AG04450 (cell line): Measurements from ENCODE around the gene WDR33. TPM values are rescaled to one million over a fixed set of nuclear protein-coding genes. Genes with fewer than 3 reads are reported as not detected.

Source experiments
- CTCF ChIA-PET: fragments of 300-600, 350-600 bp; formaldehyde crosslinking; extraction: SDS; loops from one replicate; lab custom pipeline; 2022; ENCODE audit warnings: antibody characterized with exemption, inconsistent platforms; lab: Charles Lee
- POLR2A ChIA-PET: fragments of 350-600 bp; formaldehyde crosslinking; extraction: SDS; loops from one replicate; lab custom pipeline; 2021; ENCODE audit warnings: antibody characterized with exemption, inconsistent platforms; lab: Yijun Ruan, JAX
- DNase-seq: peaks from one replicate; pipeline ENCODE4 v3.0.0-alpha.2; 2011; ENCODE audit warnings: low read depth, low spot score
- H3K27ac ChIP-seq: one replicate; pipeline ENCODE4 v1.5.1; 2012; ENCODE audit warnings: low read depth, low read length, control low read depth
- H3K27me3 ChIP-seq: one replicate; pipeline ENCODE4 v1.6.0; 2012; ENCODE audit warnings: low read length; ENCODE audit not compliant: control insufficient read depth, insufficient read depth
- H3K4me3 ChIP-seq: 2 replicates; pipeline ENCODE4 v1.5.1; 2011; ENCODE audit warnings: mild to moderate bottlenecking, low read depth, low read length, control low read depth
- H3K9me3 ChIP-seq: 2 replicates; pipeline ENCODE4 v1.5.1; 2012; ENCODE audit warnings: low read length; ENCODE audit not compliant: control insufficient read depth, insufficient read depth
- CTCF ChIP-seq: IDR thresholded peaks from 2 replicates; pipeline ENCODE4 v1.5.1; 2011; ENCODE audit warnings: low read depth, low read length, control low read depth, inconsistent platforms
- polyA plus RNA-seq: library from polyadenylated mRNA; depleted of rRNA; stranded (reverse); fragments of >200 nt; gene quantifications from 2 replicates; pipeline ENCODE4 v1.2.3, GENCODE V29; 2011

The WDR33 gene
- polyA plus RNA-seq, 1 experiment, result 54.1 TPM

GRCh38 chr2:127786048-127786809, 24.7 kb downstream of the WDR33 start:
- no peak overlapping the region for H3K4me3 ChIP-seq
- no peak for DNase-seq
- H3K27me3 ChIP-seq, result no peaks in the 10 kb centered on the region
- CTCF ChIA-PET, result interaction anchor here (0.6 kb wide), 1 partner anchor 48 kb away, joined by 3 read pairs; no protein-coding TSS in a partner anchor
- POLR2A ChIA-PET, result no interaction called here
- no peaks in the 10 kb centered on the region for H3K9me3 ChIP-seq
- no peak for TF ChIP-seq CTCF
- H3K27ac ChIP-seq, result no peak overlapping the region

GRCh38 chr2:127784965-127785518, 25.9 kb downstream of the WDR33 start:
- Histone ChIP-seq H3K27me3 (no peaks in the 10 kb centered on the region), H3K27ac (no peak overlapping the region), H3K4me3 (no peak overlapping the region), H3K9me3 (no peaks in the 10 kb centered on the region)
- POLR2A ChIA-PET, result interaction anchor here (0.8 kb wide), 1 partner anchor 26 kb away, joined by 5 read pairs; the partner anchor contains the start of gene WDR33
- no peak for TF ChIP-seq CTCF
- CTCF ChIA-PET, result no interaction called here
- DNase-seq, result no peak

GRCh38 chr2:127783101-127783500, 27.9 kb downstream of the WDR33 start:
- DNase-seq, result no peak
- TF ChIP-seq CTCF, result no peak
- H3K27ac ChIP-seq, result no peak overlapping the region
- ChIA-PET POLR2A (no interaction called here), CTCF (interaction anchor here (0.6 to 0.7 kb wide), 2 partner anchors 17 to 72 kb away, joined by 3 to 5 read pairs; no protein-coding TSS in a partner anchor)
- H3K4me3 ChIP-seq, result no peak overlapping the region
- no peaks in the 10 kb centered on the region for H3K9me3 ChIP-seq
- no peaks in the 10 kb centered on the region for H3K27me3 ChIP-seq

- TF ChIP-seq CTCF, result no peak
- Histone ChIP-seq H3K9me3 (no peaks in the 10 kb centered on the region), H3K4me3 (no peak overlapping the region), H3K27ac (no peak overlapping the region), H3K27me3 (no peaks in the 10 kb centered on the region)
- no peak for DNase-seq
- ChIA-PET CTCF (no interaction called here), POLR2A (interaction anchor here (0.8 to 1.4 kb wide), 2 partner anchors 13 to 15 kb away, joined by 3 read pairs; no protein-coding TSS in a partner anchor)
Measured at GRCh38 chr2:127778850-127779249, 32.1 kb downstream of the WDR33 start.

GRCh38 chr2:127778447-127778846, 32.5 kb downstream of the WDR33 start:
- CTCF ChIA-PET, result interaction anchor here (0.6 kb wide), 1 partner anchor 20 kb away, joined by 5 read pairs; no protein-coding TSS in a partner anchor
- H3K27me3 ChIP-seq, result no peaks in the 10 kb centered on the region
- no peak for TF ChIP-seq CTCF
- H3K4me3 ChIP-seq, result no peak overlapping the region
- no peak for DNase-seq
- no peaks in the 10 kb centered on the region for H3K9me3 ChIP-seq
- no peak overlapping the region for H3K27ac ChIP-seq
- POLR2A ChIA-PET, result interaction anchor here (0.8 to 1.4 kb wide), 2 partner anchors 13 to 15 kb away, joined by 3 read pairs; no protein-coding TSS in a partner anchor
